HUES48 (cell line): ENCODE measurements around the gene PKDREJ.

Source experiments
- H3K27ac ChIP-seq: one replicate; pipeline ENCODE4 v1.7.0; 2013; ENCODE audit warnings: low read depth, low read length, inconsistent platforms
- H3K27me3 ChIP-seq: 2 replicates; pipeline ENCODE4 v1.6.1; 2013; ENCODE audit warnings: mild to moderate bottlenecking, low read length; ENCODE audit not compliant: control insufficient read depth, insufficient read depth
- H3K36me3 ChIP-seq: 2 replicates; pipeline ENCODE4 v1.6.1; 2013; ENCODE audit warnings: low read length; ENCODE audit not compliant: control insufficient read depth, insufficient read depth
- H3K4me1 ChIP-seq: 2 replicates; pipeline ENCODE4 v1.6.1; 2013; ENCODE audit warnings: mild to moderate bottlenecking, low read length; ENCODE audit not compliant: control insufficient read depth, insufficient read depth
- H3K4me3 ChIP-seq: 2 replicates; pipeline ENCODE4 v1.5.1; 2013; ENCODE audit warnings: mild to moderate bottlenecking, low read depth, low read length
- H3K9ac ChIP-seq: 2 replicates; pipeline ENCODE4 v1.6.1; 2013; ENCODE audit warnings: mild to moderate bottlenecking, low read depth, low read length, moderate library complexity
- H3K9me3 ChIP-seq: 2 replicates; pipeline ENCODE4 v1.6.1; 2013; ENCODE audit warnings: low read length; ENCODE audit not compliant: control insufficient read depth, insufficient read depth

Gene PKDREJ

GRCh38 chr22:46209262-46209661, 53.9 kb downstream of the PKDREJ start:
- no peak overlapping the region for H3K9ac ChIP-seq
- no peak overlapping the region for H3K4me3 ChIP-seq
- H3K9me3 ChIP-seq = peaks cover 13% of the 10 kb centered on the region
- no peaks in the 10 kb centered on the region for H3K4me1 ChIP-seq
- H3K36me3 ChIP-seq = no peaks in the 10 kb centered on the region
- H3K27me3 ChIP-seq = no peaks in the 10 kb centered on the region
- no peak overlapping the region for H3K27ac ChIP-seq
